Upper lobe of right lung (tissue), 1 donor: ENCODE measurements around the gene PALD1. TPM values are rescaled to one million over a fixed set of nuclear protein-coding genes. Genes with fewer than 3 reads are reported as not detected.

Experiments used
- ATAC-seq: fragments of 200-7000 bp; cut with Tn5 transposase; one replicate; pipeline ENCODE4 v1.9.1; 2020; ENCODE audit warnings: mild to moderate bottlenecking, moderate library complexity
- DNase-seq: peaks from one replicate; pipeline ENCODE4 v3.0.0-alpha.2; 2020
- H3K27ac ChIP-seq: fragments of 200-600 bp; one replicate; pipeline ENCODE4 v1.8.0; 2022
- H3K27me3 ChIP-seq: fragments of 200-600 bp; one replicate; pipeline ENCODE4 v1.8.0; 2022; ENCODE audit warnings: mild to moderate bottlenecking
- H3K36me3 ChIP-seq: fragments of 200-600 bp; one replicate; pipeline ENCODE4 v1.8.0; 2022
- H3K4me1 ChIP-seq: fragments of 200-600 bp; one replicate; pipeline ENCODE4 v1.8.0; 2022
- H3K4me3 ChIP-seq: fragments of 200-600 bp; one replicate; pipeline ENCODE4 v1.8.0; 2022; ENCODE audit warnings: mild to moderate bottlenecking
- H3K9me3 ChIP-seq: fragments of 200-600 bp; one replicate; pipeline ENCODE4 v1.8.0; 2022
- intact Hi-C: fragments of 100-400 bp; cut with DNase I; formaldehyde crosslinking; loops from one replicate; pipeline ENCODE4 v1.11.0; 2022
- total RNA-seq: library from RNA; stranded (reverse); fragmentation: NEBNext Ultra II Directional; extraction: Animal tissue kit (Norgen Biotek cat#: 25700); gene quantifications from one replicate; pipeline ENCODE4 v1.2.1, GENCODE V29; 2021
- TF ChIP-seq, protein P1 (sequence below): fragments of 200-600 bp; IDR thresholded peaks from one replicate; pipeline ENCODE4 v1.8.0; 2022; ENCODE audit warnings: antibody characterized with exemption
- donor health status: DM: no; HTN: yes; CAD: no; lungs with severe emphysema.

PALD1 gene
- total RNA-seq, 1 donor from 2014 or later: 27.0 TPM

DNA sequence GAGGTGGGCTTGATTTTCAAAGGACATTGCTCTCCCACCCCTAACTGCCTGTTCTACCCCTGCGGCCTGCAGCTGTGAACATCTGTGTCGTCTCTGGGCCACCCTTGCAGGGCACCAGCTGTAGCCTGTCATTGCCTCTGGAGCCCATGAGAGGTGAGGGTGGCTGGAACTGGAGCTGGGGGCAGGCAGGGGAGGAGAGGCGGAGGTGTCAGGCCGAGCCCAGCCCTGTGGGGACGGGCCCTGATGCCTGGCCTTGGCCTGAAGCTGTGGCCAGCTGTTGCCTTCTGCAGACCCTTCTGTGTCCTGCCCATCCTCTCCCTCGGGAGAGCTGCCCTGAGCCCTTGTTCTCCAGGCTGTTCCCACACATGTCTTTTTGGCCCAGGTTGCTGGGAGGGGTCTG lies 44.5 kb downstream of the PALD1 start:
- Histone ChIP-seq H3K27me3 (no peaks in the 10 kb centered on the region), H3K9me3 (no peaks in the 10 kb centered on the region), H3K36me3 (no peaks in the 10 kb centered on the region), H3K4me3 (no peak overlapping the region), H3K27ac (no peak overlapping the region), H3K4me1 (peaks cover 17% of the 10 kb centered on the region)
- ATAC-seq (peak; percentile 73), DNase-seq (no peak)
- intact Hi-C loops: no loop called here
- TF ChIP-seq, protein P1, sequence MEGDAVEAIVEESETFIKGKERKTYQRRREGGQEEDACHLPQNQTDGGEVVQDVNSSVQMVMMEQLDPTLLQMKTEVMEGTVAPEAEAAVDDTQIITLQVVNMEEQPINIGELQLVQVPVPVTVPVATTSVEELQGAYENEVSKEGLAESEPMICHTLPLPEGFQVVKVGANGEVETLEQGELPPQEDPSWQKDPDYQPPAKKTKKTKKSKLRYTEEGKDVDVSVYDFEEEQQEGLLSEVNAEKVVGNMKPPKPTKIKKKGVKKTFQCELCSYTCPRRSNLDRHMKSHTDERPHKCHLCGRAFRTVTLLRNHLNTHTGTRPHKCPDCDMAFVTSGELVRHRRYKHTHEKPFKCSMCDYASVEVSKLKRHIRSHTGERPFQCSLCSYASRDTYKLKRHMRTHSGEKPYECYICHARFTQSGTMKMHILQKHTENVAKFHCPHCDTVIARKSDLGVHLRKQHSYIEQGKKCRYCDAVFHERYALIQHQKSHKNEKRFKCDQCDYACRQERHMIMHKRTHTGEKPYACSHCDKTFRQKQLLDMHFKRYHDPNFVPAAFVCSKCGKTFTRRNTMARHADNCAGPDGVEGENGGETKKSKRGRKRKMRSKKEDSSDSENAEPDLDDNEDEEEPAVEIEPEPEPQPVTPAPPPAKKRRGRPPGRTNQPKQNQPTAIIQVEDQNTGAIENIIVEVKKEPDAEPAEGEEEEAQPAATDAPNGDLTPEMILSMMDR: no peak

DNA sequence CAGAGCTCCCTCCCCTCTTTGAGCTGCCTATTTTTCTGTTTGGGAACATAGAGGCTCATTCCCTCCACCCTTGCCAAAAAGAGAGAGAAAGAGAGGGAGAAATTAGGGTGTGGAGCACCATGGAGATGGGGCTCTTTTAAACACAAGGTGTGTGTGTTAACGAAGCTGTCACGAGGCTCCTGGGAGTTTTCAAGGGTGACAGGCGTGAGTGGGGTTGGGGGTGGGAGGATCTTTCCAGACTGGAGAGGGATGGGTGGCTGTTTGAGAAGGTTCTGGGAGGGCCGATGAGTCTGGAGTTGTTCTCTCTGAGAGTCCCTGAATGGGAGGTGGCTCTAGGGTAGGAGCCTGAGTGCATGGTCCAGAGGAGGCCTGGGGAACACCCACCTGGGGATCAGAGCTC lies 45.0 kb downstream of the PALD1 start:
- TF ChIP-seq, protein P1: no peak
- intact Hi-C loops: no loop called here
- H3K27ac ChIP-seq: no peak overlapping the region

DNA sequence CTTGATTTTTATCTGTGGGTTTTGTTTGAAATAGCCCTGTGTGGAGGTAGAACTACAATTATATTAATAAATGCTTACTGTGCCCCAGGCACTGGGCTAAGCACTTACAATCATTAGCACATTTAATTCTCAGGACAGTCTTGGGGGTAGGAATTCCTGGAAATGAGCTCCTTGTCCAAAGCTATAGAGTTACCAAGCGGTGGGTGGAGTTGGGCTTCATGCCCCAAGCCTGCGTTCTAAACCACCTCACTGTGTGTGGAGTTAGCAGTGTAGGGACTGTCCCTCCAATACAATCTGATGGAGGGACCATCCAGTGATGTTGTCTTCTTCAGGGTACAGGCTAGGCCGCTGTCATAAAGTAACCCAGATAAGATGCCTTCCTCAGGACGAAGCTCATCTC lies 49.7 kb downstream of the PALD1 start:
- Histone ChIP-seq H3K27me3 (no peaks in the 10 kb centered on the region), H3K27ac (no peak overlapping the region), H3K36me3 (no peaks in the 10 kb centered on the region), H3K4me3 (no peak overlapping the region), H3K4me1 (peaks cover 8% of the 10 kb centered on the region), H3K9me3 (no peaks in the 10 kb centered on the region)
- intact Hi-C loops: no loop called here
- ATAC-seq (no peak), DNase-seq (no peak)
- TF ChIP-seq, protein P1: no peak

More for the DNA sequence above, 45.0 kb downstream of the PALD1 start:
- Histone ChIP-seq H3K4me1 (peaks cover 17% of the 10 kb centered on the region), H3K9me3 (no peaks in the 10 kb centered on the region), H3K4me3 (no peak overlapping the region), H3K27me3 (no peaks in the 10 kb centered on the region), H3K36me3 (no peaks in the 10 kb centered on the region)
- peak; percentile 5 for ATAC-seq
- no peak for DNase-seq

DNA sequence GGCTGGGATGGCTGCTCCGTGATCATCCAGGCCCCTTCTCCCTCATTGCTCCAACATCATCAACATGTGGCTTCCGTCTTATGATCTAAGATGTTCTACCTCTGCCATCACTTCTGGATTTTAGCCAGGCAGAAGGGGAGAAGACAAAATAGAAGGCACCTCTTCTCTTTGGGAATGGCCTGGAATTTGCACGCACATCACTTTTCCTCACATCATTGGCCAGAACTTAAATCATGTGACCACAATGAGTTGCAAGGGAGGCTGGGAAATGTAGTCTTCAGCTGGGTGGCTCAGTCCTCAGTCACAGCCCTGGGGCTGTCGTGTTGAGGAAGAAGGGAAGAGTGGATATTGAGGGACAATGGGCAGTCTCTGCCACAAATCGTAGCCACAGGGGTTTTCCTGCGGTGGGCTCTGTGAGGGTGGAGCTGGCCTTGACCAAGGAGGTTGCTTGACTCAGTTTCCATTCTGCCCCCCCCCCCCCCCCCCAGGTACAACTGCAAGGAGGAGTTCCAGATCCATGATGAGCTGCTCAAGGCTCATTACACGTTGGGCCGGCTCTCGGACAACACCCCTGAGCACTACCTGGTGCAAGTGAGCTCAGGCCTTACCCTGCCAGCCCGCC lies 50.3 kb downstream of the PALD1 start:
- DNase-seq (no peak), ATAC-seq (peak; percentile 21)
- H3K9me3 ChIP-seq: no peaks in the 10 kb centered on the region
- peaks cover 3% of the 10 kb centered on the region for H3K4me1 ChIP-seq
- no peak overlapping the region for H3K27ac ChIP-seq
- no peak overlapping the region for H3K4me3 ChIP-seq
- H3K36me3 ChIP-seq: no peaks in the 10 kb centered on the region
- no peaks in the 10 kb centered on the region for H3K27me3 ChIP-seq
- TF ChIP-seq, protein P1: no peak
- intact Hi-C loops: no loop called here

DNA sequence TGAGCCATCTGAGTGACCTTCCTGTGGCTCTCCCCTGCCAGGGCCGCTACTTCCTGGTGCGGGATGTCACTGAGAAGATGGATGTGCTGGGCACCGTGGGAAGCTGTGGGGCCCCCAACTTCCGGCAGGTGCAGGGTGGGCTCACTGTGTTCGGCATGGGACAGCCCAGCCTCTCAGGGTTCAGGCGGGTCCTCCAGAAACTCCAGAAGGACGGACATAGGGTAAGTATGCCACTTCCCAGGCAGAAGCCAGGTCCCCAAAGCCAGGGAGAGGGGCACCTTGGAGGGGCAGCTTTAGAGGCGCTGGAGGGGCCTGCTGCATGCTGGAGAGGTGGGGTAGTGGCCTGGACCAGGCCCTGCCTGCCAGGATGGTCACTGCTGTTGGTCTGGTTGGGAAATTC lies 51.3 kb downstream of the PALD1 start:
- Histone ChIP-seq H3K27ac (no peak overlapping the region), H3K9me3 (no peaks in the 10 kb centered on the region), H3K4me1 (no peaks in the 10 kb centered on the region), H3K27me3 (no peaks in the 10 kb centered on the region), H3K4me3 (no peak overlapping the region), H3K36me3 (no peaks in the 10 kb centered on the region)
- no peak for ATAC-seq
- no peak for DNase-seq
- intact Hi-C loops: no loop called here
- TF ChIP-seq, protein P1: no peak

DNA sequence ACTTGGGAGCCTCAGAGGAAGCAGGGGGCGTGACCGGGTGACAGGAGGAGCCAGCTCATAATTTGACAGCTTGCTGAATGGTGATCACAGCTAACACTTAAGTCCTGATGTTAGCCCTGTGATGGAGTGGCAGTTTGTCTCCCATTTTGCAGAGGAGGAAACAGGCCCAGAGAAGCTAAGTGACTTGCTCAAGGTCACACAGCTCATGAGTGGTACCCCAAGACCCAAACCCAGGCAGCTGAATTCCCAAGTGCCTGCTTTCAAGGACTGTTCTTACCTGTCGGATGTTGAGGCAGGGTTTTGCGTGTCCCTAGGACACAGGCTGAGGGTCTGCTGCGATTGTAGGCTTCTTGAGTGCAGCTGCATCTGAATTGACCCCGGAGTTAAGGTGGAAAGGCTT lies 51.7 kb downstream of the PALD1 start:
- TF ChIP-seq, protein P1: no peak
- Histone ChIP-seq H3K27me3 (no peaks in the 10 kb centered on the region), H3K4me1 (no peaks in the 10 kb centered on the region), H3K27ac (no peak overlapping the region), H3K9me3 (no peaks in the 10 kb centered on the region), H3K36me3 (no peaks in the 10 kb centered on the region), H3K4me3 (no peak overlapping the region)
- DNase-seq (no peak), ATAC-seq (no peak)
- intact Hi-C loops: no loop called here
